IPS-11a (cell line): ENCODE results near the gene ISM2.
A peak's percentile ranks its signal among the peaks of the same experiment; 100 is the strongest.

Experiments
- H3K4me3 ChIP-seq: one replicate; pipeline ENCODE4 v1.5.1; 2013; ENCODE audit warnings: low read depth, low read length, control low read depth

Gene ISM2

GRCh38 chr14:77469539-77469938, 29.1 kb downstream of the ISM2 start:
- H3K4me3 ChIP-seq = no peak overlapping the region

- H3K4me3 ChIP-seq = no peak overlapping the region
These were observed 29.5 kb downstream of the ISM2 start for GRCh38 chr14:77469067-77469505.

- no peak overlapping the region for H3K4me3 ChIP-seq
These were observed 30.8 kb downstream of the ISM2 start for GRCh38 chr14:77467801-77468200.

GRCh38 chr14:77459072-77459723, 39.4 kb downstream of the ISM2 start:
- H3K4me3 ChIP-seq = peak overlapping the region; percentile 84

- H3K4me3 ChIP-seq = peak overlapping the region; percentile 84
These were observed 40.2 kb downstream of the ISM2 start for GRCh38 chr14:77458249-77458950.

GRCh38 chr14:77457522-77458248, 40.9 kb downstream of the ISM2 start, which contains the start of the genes AHSA1 and VIPAS39:
Gene AHSA1, plus strand, starts transcription at chr14:77458093. Its CDS starts 97 bp downstream, at chr14:77458190.
Gene VIPAS39, minus strand, starts transcription at chr14:77457601. Its CDS starts 3,499 bp downstream, at chr14:77454102.
- peak within 1 kb of the TSS; percentile 84 for H3K4me3 ChIP-seq

GRCh38 chr14:77457115-77457521, 41.5 kb downstream of the ISM2 start:
- H3K4me3 ChIP-seq = peak overlapping the region; percentile 84

GRCh38 chr14:77455966-77456640, 42.5 kb downstream of the ISM2 start:
- H3K4me3 ChIP-seq = no peak overlapping the region

- no peak overlapping the region for H3K4me3 ChIP-seq
These were observed 56.4 kb downstream of the ISM2 start for GRCh38 chr14:77442196-77442595.

- no peak overlapping the region for H3K4me3 ChIP-seq
These were observed 58.8 kb downstream of the ISM2 start for GRCh38 chr14:77439861-77440260.

- no peak overlapping the region for H3K4me3 ChIP-seq
These were observed 60.0 kb downstream of the ISM2 start for GRCh38 chr14:77438596-77438995.

- no peak overlapping the region for H3K4me3 ChIP-seq
These were observed 62.6 kb downstream of the ISM2 start for GRCh38 chr14:77436042-77436441.

GRCh38 chr14:77426396-77426795, 72.2 kb downstream of the ISM2 start:
- no peak overlapping the region for H3K4me3 ChIP-seq

GRCh38 chr14:77424862-77425261, 73.8 kb downstream of the ISM2 start:
- H3K4me3 ChIP-seq = no peak overlapping the region
